SK-N-MC (cell line): ENCODE results near the gene SYTL3.

Experiments
- DNase-seq: peaks from one replicate; pipeline ENCODE4 v3.0.0-alpha.2; 2011; ENCODE audit warnings: low read depth, low spot score
- H3K27ac ChIP-seq: fragments of 200-600 bp; sonication (generic); 2 replicates; pipeline ENCODE4 v1.5.1; 2016; ENCODE audit warnings: mixed run types
- H3K36me3 ChIP-seq: fragments of 200-600 bp; sonication (generic); 2 replicates; pipeline ENCODE4 v1.6.1; 2017; ENCODE audit warnings: antibody characterized with exemption, low read length, mixed read lengths; ENCODE audit not compliant: insufficient read depth
- H3K4me3 ChIP-seq: fragments of 200-600 bp; sonication (generic); 2 replicates; pipeline ENCODE4 v1.5.1; 2016
- H3K9ac ChIP-seq: fragments of 200-600 bp; sonication (generic); 2 replicates; pipeline ENCODE4 v1.8.0; 2017; ENCODE audit warnings: mixed run types, mixed read lengths; ENCODE audit not compliant: insufficient read length
- H3K9me3 ChIP-seq: fragments of 200-600 bp; sonication (generic); 2 replicates; pipeline ENCODE4 v1.6.1; 2017; ENCODE audit warnings: low read depth, mild to moderate bottlenecking, antibody characterized with exemption, low read length, moderate library complexity, mixed read lengths
- EZH2 ChIP-seq: fragments of 200-600 bp; sonication (generic); IDR thresholded peaks from one replicate; pipeline ENCODE4 v1.6.1; 2017; ENCODE audit warnings: antibody characterized with exemption
- FOXP2 ChIP-seq: optimal IDR thresholded peaks from 2 replicates; pipeline ENCODE3; 2011; ENCODE audit warnings: mild to moderate bottlenecking, moderate library complexity; ENCODE audit not compliant: insufficient read depth; ENCODE audit errors: extremely low read length, control extremely low read depth
- POLR2AphosphoS5 ChIP-seq: IDR thresholded peaks from 2 replicates; pipeline ENCODE4 v1.6.1; 2012; ENCODE audit warnings: mild to moderate bottlenecking, low read depth, low read length, borderline replicate concordance

The SYTL3 gene

DNA sequence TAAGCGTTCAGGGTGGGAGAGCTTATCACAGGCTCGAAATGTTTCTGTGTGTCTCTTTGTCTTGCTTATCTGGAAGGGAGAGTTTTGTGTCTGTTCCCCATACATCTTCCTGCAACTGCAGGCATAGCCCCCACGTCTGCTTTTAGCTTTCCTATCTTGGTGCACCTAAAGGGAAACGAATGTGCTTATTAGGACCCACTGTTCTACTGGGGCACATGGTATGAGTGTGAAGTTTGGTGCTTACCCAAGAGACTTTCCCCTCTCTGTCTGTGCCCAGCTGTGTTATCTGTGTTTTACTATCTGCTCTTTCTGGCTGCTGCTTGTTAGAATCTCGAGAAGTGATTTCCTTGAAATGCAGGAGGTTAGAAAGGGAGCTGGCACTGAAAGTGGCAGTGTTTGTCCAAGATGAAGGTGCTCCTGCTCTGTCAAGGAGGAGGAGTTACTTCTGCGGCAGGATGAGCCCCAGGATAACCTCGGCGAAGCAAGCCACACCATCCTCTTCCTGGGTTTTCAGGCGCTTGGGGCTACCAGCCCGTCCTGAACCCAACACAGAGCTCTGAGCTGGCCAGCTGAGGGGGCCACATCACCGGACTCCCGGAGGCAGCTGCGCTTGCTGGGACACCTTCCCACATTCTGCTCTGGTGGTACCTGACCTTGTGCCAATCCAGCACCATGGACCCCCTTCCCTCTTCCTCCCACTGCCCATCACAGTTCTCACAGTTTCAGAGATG, 28.7 kb upstream of the SYTL3 start:
- Histone ChIP-seq H3K9me3 (no peaks in the 10 kb centered on the region), H3K27ac (no peak overlapping the region), H3K4me3 (no peak overlapping the region), H3K9ac (no peak overlapping the region), H3K36me3 (peaks cover 43% of the 10 kb centered on the region)
- no peak for TF ChIP-seq EZH2
- DNase-seq: no peak

DNA sequence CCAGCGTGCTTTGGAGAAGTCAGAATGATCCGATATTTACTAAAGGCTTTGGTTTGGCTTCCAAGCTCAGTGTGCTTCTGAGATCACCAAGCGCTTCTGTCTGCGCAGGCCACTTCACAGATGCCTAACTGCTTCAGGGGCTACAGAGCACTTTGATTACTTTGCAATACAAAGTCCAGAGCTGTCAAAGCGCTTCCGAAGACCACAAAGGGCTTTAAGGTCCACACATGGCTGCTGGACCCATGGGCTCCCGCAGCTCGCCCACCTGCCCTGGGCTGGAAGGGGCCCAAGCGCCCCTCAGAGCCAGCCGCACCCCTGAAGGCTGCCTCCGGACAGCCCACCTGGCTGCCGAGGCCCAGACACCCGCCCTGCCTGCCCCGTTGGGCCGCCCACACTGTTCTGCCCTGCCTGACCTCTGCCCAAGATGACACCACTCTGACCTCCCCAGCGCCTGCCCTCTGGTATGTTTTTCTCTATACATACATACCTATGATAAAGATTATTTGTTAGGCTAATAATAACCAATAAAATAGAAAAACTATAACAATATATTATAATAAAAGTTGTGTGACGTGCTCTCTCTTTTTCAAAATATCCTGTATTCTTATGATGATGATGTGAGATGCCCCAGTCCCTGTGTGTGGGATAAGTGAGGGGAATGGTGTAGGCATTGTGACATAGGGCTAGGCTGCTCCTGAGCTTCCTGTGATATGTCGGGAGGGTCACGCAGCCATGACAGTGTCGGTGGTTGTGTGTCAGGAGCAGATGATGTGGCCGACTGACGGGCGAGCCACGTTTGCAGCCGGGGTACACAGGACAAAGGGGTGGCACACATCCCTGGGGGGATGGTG, 27.9 kb upstream of the SYTL3 start:
- TF ChIP-seq EZH2 (no peak), FOXP2 (no peak), POLR2AphosphoS5 (no peak)
- no peak overlapping the region for H3K27ac ChIP-seq
- peaks cover 50% of the 10 kb centered on the region for H3K36me3 ChIP-seq
- no peak for DNase-seq
- H3K9ac ChIP-seq: no peak overlapping the region
- no peaks in the 10 kb centered on the region for H3K9me3 ChIP-seq
- no peak overlapping the region for H3K4me3 ChIP-seq

DNA sequence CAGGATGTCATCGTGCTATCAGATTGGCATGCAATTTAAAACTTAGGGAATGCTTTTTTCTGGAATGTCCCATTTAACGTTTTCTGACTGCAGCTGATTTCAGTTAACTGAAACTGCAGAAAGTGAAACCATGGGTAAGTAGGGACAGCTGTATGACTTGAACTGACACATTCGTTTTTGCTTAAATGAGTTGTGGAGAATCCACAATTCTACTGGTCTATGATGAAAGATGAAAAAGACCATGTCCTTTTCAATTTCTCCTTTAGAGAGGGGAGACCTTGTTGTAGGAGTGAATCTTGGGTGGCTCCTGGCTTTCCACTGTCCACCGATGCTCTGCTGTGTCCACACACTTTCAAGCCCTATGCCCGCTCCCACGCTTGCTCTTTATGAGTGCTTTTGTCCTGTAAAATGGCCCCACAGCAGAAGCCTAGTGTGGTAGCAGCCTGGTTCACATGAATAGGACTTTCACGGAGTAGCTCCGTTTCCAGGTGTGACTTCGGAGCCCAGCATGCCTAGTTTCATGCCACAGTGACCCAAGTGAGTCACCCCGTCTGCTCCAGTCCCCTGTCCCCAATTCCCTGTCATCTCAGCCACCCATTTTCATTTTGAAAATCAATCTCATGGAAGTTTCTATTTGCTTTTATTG, 27.2 kb upstream of the SYTL3 start:
- Histone ChIP-seq H3K9me3 (no peaks in the 10 kb centered on the region), H3K4me3 (no peak overlapping the region), H3K9ac (no peak overlapping the region), H3K27ac (no peak overlapping the region), H3K36me3 (peaks cover 55% of the 10 kb centered on the region)
- TF ChIP-seq POLR2AphosphoS5: no peak
- no peak for TF ChIP-seq FOXP2
- TF ChIP-seq EZH2: no peak
- no peak for DNase-seq

DNA sequence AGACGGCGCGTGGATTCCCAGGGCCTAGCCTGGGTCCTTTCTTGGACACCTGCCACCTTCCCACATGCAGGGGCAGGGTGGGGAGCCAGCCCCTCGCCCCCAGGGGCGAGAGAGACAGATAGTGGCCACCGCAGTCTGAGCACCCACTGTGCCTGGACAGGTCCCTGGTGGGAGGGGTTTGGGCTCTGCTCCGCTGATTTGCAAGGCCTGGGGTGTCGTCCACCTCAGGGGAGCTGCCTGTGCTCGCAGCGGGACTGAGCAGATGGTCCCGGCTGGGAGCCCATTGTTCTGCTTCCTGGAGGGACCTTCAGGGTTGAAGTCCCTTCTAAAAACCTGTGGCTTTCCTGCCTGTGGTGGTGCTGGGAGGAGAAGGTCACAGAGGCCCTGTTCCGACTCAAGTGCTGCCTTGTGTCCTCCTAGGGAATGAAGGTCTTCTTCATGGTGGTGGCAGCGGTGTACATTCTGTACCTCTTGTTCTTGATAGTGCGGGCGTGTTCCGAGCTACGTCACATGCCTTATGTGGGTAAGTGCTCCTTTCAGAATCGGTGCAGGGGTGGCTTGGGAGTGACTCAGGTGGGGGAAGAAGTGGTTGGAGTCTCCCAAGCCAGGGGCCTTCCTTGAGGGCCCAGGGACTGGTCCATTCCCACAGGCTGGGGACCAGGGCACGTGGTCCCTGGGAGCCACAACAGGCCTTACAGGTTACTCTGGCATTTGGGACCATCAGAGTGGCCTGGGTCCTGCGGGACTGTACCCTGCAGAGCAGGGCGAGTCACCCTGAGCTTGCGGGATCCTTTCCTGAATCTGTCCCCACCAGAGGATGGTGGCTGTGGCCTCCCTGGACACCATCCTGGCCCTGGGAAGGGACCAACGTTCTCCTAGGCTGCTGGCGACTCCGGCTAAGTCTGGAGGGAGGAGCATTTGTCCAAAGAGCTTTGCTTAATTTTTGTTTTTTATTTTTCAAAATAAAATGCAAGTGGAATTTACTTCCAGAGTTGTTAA, 24.9 kb upstream of the SYTL3 start:
- Histone ChIP-seq H3K4me3 (no peak overlapping the region), H3K27ac (no peak overlapping the region), H3K9ac (no peak overlapping the region), H3K9me3 (no peaks in the 10 kb centered on the region), H3K36me3 (peaks cover 58% of the 10 kb centered on the region)
- no peak for TF ChIP-seq FOXP2
- no peak for TF ChIP-seq POLR2AphosphoS5
- no peak for TF ChIP-seq EZH2
- DNase-seq: no peak

DNA sequence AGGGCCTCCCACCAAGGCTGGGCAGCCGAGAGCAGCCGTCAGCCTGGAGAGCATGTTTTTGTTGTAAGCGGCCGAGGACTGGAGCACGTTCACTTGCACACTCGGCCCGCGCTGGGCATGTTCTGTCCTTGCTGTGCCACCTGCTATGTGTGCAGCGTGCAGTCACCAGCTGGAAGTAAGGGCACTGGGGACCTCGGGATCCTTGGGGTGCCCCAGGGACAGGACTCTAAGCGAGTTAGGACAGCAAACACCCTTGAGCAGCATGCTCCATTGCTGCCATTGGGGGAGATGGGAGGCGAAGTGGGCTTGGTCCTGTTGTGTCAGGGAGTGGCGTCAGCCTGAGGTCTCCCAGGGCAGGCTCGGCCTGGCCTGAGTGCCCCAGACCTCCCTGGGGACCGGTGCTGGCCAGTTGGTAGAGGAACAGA, 24.0 kb upstream of the SYTL3 start:
- no peak for DNase-seq
- TF ChIP-seq EZH2: no peak
- no peak for TF ChIP-seq FOXP2
- no peak for TF ChIP-seq POLR2AphosphoS5
- H3K4me3 ChIP-seq: no peak overlapping the region
- no peak overlapping the region for H3K9ac ChIP-seq
- H3K36me3 ChIP-seq: peaks cover 49% of the 10 kb centered on the region
- no peak overlapping the region for H3K27ac ChIP-seq
- no peaks in the 10 kb centered on the region for H3K9me3 ChIP-seq

DNA sequence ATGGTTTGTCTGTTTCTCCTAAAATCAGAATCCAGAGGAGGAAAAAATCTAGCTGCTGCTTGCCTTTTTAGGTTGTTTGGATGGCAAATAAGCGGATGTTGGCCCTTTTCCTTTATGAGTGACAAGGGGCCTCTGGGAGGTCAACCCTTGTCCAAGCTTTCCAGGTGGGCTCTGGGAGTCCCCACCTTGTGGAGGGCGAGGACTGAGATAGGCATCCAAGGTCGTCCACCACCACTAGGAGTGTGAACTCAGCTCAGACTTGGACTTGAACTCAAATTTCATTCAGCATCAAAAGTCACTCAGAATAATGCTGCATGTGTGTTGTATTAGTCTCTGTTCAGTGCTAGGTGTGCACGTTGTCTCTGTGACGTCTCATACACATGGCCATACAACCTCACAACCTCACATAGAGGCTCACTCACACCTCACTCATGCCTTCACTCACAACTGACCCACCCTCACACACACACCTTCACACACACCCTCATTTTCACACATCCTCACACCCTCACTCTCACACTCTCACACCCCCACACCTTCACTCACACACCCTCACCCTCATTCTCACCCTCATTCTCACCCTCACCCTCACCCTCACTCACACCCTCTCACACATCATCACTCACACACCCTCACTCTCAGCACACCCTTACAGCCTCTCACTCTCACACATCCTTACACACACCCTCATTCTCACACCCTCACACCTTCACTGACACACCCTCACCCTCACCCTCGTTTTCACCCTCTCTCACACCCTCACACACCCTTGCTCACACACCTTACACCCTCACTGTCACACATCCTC, 23.3 kb upstream of the SYTL3 start:
- TF ChIP-seq FOXP2 (no peak), POLR2AphosphoS5 (no peak), EZH2 (no peak)
- no peak overlapping the region for H3K27ac ChIP-seq
- DNase-seq: no peak
- no peak overlapping the region for H3K9ac ChIP-seq
- no peak overlapping the region for H3K4me3 ChIP-seq
- peaks cover 42% of the 10 kb centered on the region; the same call in 1 of the 2 replicates for H3K36me3 ChIP-seq
- no peaks in the 10 kb centered on the region for H3K9me3 ChIP-seq

DNA sequence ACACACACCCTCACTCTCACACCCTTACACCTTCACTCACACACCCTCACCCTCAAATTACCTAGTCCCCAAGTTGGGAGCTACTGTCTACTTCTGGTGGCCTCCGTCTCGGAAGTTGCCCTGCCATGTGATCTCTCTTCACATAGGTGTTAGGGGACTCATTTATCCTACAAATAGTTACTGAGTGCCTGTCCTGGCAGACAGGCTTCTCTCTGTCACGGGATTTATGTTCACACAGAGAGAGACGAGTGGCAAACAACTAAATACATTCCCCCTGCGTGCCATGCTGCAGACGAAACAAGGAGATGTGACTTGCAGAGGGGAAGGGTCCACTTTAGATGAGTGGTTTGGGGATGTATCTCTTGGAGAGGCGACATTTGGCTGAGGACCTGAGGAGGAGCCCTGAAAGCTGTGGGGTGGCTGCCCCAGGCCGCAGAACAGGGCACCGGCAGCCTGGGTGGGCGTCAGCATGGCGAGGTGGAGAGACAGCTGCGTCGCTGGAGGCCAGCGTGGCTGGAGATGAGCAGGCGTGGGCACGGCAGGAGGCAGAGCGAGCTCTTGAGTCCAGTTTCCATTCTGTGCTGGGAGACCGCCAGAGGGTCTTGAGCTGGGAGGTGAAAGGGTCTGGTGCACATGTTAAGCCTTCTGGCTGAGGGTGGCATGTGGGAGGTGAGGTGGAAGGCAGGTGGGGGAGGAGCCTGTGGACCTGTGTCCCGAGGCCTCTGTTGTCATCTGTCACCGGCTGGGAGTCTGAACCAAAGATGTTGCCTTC, 22.5 kb upstream of the SYTL3 start:
- no peak for DNase-seq
- H3K9me3 ChIP-seq: no peaks in the 10 kb centered on the region
- no peak overlapping the region for H3K4me3 ChIP-seq
- H3K27ac ChIP-seq: no peak overlapping the region
- no peak overlapping the region for H3K9ac ChIP-seq
- no peak for TF ChIP-seq EZH2
- no peak for TF ChIP-seq POLR2AphosphoS5
- no peak for TF ChIP-seq FOXP2
- H3K36me3 ChIP-seq: peaks cover 41% of the 10 kb centered on the region; the same call in 1 of the 2 replicates
